PC-9 (cell line): ENCODE results near the gene MPZL1. TPM values are rescaled to one million over a fixed set of nuclear protein-coding genes. Genes with fewer than 3 reads are reported as not detected.

Source experiments
- BruUV-seq: library from RNA; stranded (reverse); fragments of 400-500 nt; replicated peaks from 2 replicates; lab custom pipeline; 2021; lab: Mats Ljungman, UMichigan
- CTCF ChIA-PET: fragments of 300-600 bp; sonication (Branson Sonifier 250); formaldehyde crosslinking; loops from one replicate; lab custom pipeline; 2022; ENCODE audit warnings: antibody characterized with exemption; lab: Charles Lee
- POLR2A ChIA-PET: fragments of 300-600 bp; sonication (Branson Sonifier 250); formaldehyde crosslinking; loops from one replicate; lab custom pipeline; 2022; ENCODE audit warnings: antibody characterized with exemption; ENCODE audit not compliant: unreplicated experiment; lab: Charles Lee
- DNase-seq, 2 experiments: peaks; one replicate each; pipeline versions ENCODE4 v3.0.0 to v3.0.0-alpha.2; 2015 to 2022; ENCODE audit warnings: mixed read lengths in 1 of 2
- H2AFZ ChIP-seq: fragments of 200-600 bp; sonication (generic); 2 replicates; pipeline ENCODE4 v1.8.1; 2017; ENCODE audit warnings: antibody characterized with exemption
- H3F3A ChIP-seq: fragments of 200-600 bp; sonication (generic); 2 replicates; pipeline ENCODE4 v1.8.1; 2017; ENCODE audit warnings: antibody characterized with exemption, mild to moderate bottlenecking, low read depth; ENCODE audit not compliant: insufficient read depth
- H3K27ac ChIP-seq: fragments of 200-600 bp; sonication (generic); 2 replicates; pipeline ENCODE4 v1.6.1; 2016; ENCODE audit warnings: mixed run types
- H3K27me3 ChIP-seq: fragments of 200-600 bp; sonication (generic); 2 replicates; pipeline ENCODE4 v1.6.1; 2016; ENCODE audit warnings: low read depth, mixed run types; ENCODE audit not compliant: insufficient read depth
- H3K36me3 ChIP-seq: fragments of 200-600 bp; sonication (generic); 2 replicates; pipeline ENCODE4 v1.6.1; 2016; ENCODE audit warnings: low read depth, mixed run types
- H3K4me1 ChIP-seq: fragments of 200-600 bp; sonication (generic); replicated peaks from 2 replicates; pipeline ENCODE4 v1.6.1; 2016; ENCODE audit warnings: mixed run types; ENCODE audit not compliant: insufficient read depth
- H3K4me2 ChIP-seq: fragments of 200-600 bp; sonication (generic); 2 replicates; pipeline ENCODE4 v1.6.1; 2017; ENCODE audit warnings: mixed run types
- H3K4me3 ChIP-seq: fragments of 200-600 bp; sonication (generic); 2 replicates; pipeline ENCODE4 v1.6.1; 2016; ENCODE audit warnings: mixed run types
- H3K79me2 ChIP-seq: fragments of 200-600 bp; sonication (generic); 2 replicates; pipeline ENCODE4 v1.6.1; 2017; ENCODE audit warnings: low read depth, mixed run types
- H3K9me2 ChIP-seq: fragments of 200-600 bp; sonication (generic); 2 replicates; pipeline ENCODE4 v1.8.1; 2017; ENCODE audit warnings: mild to moderate bottlenecking; ENCODE audit not compliant: insufficient read depth
- H3K9me3 ChIP-seq: fragments of 200-600 bp; sonication (generic); 2 replicates; pipeline ENCODE4 v1.8.1; 2016; ENCODE audit warnings: low read depth; ENCODE audit not compliant: insufficient read depth
- H4K20me1 ChIP-seq: fragments of 200-600 bp; sonication (generic); 2 replicates; pipeline ENCODE4 v1.8.1; 2017; ENCODE audit not compliant: insufficient read depth
- CTCF ChIP-seq: fragments of 200-600 bp; sonication (generic); conservative IDR thresholded peaks from 2 replicates; pipeline ENCODE4 v1.6.1; 2017; ENCODE audit warnings: mixed run types, antibody characterized with exemption, mild to moderate bottlenecking, moderate library complexity
- EZH2 ChIP-seq: fragments of 200-600 bp; sonication (generic); IDR thresholded peaks from 2 replicates; pipeline ENCODE4 v1.8.0; 2017; ENCODE audit warnings: antibody characterized with exemption, low read depth
- intact Hi-C: fragments of 100-400 bp; cut with micrococcal nuclease; formaldehyde crosslinking; loops from one replicate; pipeline ENCODE4 v1.10.0; 2022; ENCODE audit not compliant: unreplicated experiment
- total RNA-seq: library from RNA; stranded (reverse); gene quantifications from 2 replicates; pipeline ENCODE4 v1.2.3, GENCODE V29; 2021

MPZL1 gene
- total RNA-seq, 1 experiment from 2014 or later, result 80.3 TPM

- ChIA-PET POLR2A (no interaction called here), CTCF (no interaction called here)
- H3K27me3 ChIP-seq, result no peaks in the 10 kb centered on the region
- no peak overlapping the region for H3K27ac ChIP-seq
- no peaks in the 10 kb centered on the region for H3K9me3 ChIP-seq
- TF ChIP-seq CTCF (no peak), EZH2 (no peak)
- H3K9me2 ChIP-seq, result no peaks in the 10 kb centered on the region
- BruUV-seq, result no TSS peak
- no peak overlapping the region for H3K4me2 ChIP-seq
- no peaks in the 10 kb centered on the region for H3K36me3 ChIP-seq
- no peaks in the 10 kb centered on the region for H3K4me1 ChIP-seq
- no peaks in the 10 kb centered on the region for H3F3A ChIP-seq
- H3K4me3 ChIP-seq, result no peak overlapping the region
- H4K20me1 ChIP-seq, result no peaks in the 10 kb centered on the region
- H2AFZ ChIP-seq, result no peak overlapping the region
- intact Hi-C loops, result no loop called here
- no peaks in the 10 kb centered on the region for H3K79me2 ChIP-seq
- no peak for DNase-seq
Measured at GRCh38 chr1:167683226-167683625, 38.6 kb upstream of the MPZL1 start.

- intact Hi-C loops, result no loop called here
- no peaks in the 10 kb centered on the region for H3K79me2 ChIP-seq
- 0 out of 2 replicates have a peak, but pooled peaks cover 2% of the 10 kb centered on the region for H3F3A ChIP-seq
- H3K9me3 ChIP-seq, result no peaks in the 10 kb centered on the region
- no peak overlapping the region for H3K4me3 ChIP-seq
- no TSS peak for BruUV-seq
- H3K36me3 ChIP-seq, result no peaks in the 10 kb centered on the region
- TF ChIP-seq CTCF (no peak), EZH2 (no peak)
- DNase-seq, result no peak
- CTCF ChIA-PET, result no interaction called here
- H3K27ac ChIP-seq, result no peak overlapping the region
- H3K9me2 ChIP-seq, result no peaks in the 10 kb centered on the region
- no peak overlapping the region for H3K4me2 ChIP-seq
- no peaks in the 10 kb centered on the region for H4K20me1 ChIP-seq
- POLR2A ChIA-PET, result no interaction called here
- no peak overlapping the region for H2AFZ ChIP-seq
- H3K4me1 ChIP-seq, result peaks cover under 1% of the 10 kb centered on the region; the same call in 1 of the 2 replicates
- no peaks in the 10 kb centered on the region for H3K27me3 ChIP-seq
Measured at GRCh38 chr1:167683641-167684502, 37.9 kb upstream of the MPZL1 start.

GRCh38 chr1:167685844-167686243, 35.9 kb upstream of the MPZL1 start:
- no peak overlapping the region for H3K27ac ChIP-seq
- TF ChIP-seq EZH2, result no peak
- no peak for TF ChIP-seq CTCF
- H3K9me3 ChIP-seq, result no peaks in the 10 kb centered on the region
- no peak for DNase-seq
- no peak overlapping the region for H3K4me3 ChIP-seq
- no peaks in the 10 kb centered on the region for H3K79me2 ChIP-seq
- no peaks in the 10 kb centered on the region for H3K27me3 ChIP-seq
- intact Hi-C loops, result loop anchor here (5.0 kb wide), 2 partner anchors 419 to 774 kb away; no protein-coding TSS in a partner anchor
- ChIA-PET POLR2A (no interaction called here), CTCF (no interaction called here)
- H4K20me1 ChIP-seq, result no peaks in the 10 kb centered on the region
- no peak overlapping the region for H3K4me2 ChIP-seq
- H3F3A ChIP-seq, result 0 out of 2 replicates have a peak, but pooled peaks cover 5% of the 10 kb centered on the region
- no peaks in the 10 kb centered on the region for H3K36me3 ChIP-seq
- H3K4me1 ChIP-seq, result peaks cover 13% of the 10 kb centered on the region
- H3K9me2 ChIP-seq, result no peaks in the 10 kb centered on the region
- no TSS peak for BruUV-seq
- no peak overlapping the region for H2AFZ ChIP-seq
